Esophagus muscularis mucosa (tissue), 4 donors: Measurements from ENCODE around the gene PARP6.

ENCODE experiments used
- CTCF ChIP-seq, 3 experiments: fragments of 200-600 bp in 2 of 3; fragments of 450-650 bp in 1 of 3; sonication (generic) in 2 of 3; IDR thresholded peaks; one replicate each; pipeline ENCODE4 v1.5.1; 2017 to 2019; ENCODE audit warnings: antibody characterized with exemption in 3 of 3, mild to moderate bottlenecking in 2 of 3, moderate library complexity in 1 of 3
- EP300 ChIP-seq: sonication (generic); formaldehyde crosslinking; IDR thresholded peaks from one replicate; pipeline ENCODE4 v1.6.1; 2017; ENCODE audit warnings: antibody characterized with exemption
- POLR2A ChIP-seq: fragments of 450-650 bp; IDR thresholded peaks from one replicate; pipeline ENCODE4 v1.6.1; 2017; ENCODE audit warnings: antibody characterized with exemption, moderate library complexity, mild to moderate bottlenecking, low read depth

GRCh38 chr15:72200395-72201237 lies 71.7 kb downstream of the PARP6 start:
- TF ChIP-seq CTCF (IDR thresholded peaks at IDR 0.05) (no peak), EP300 (no peak), POLR2A (no peak)
